OCI-LY1 (cell line): ENCODE results near the gene STX18.

Experiments used
- H2AFZ ChIP-seq: fragments of 200-600 bp; sonication (generic), shearing (Covaris generic); 2 replicates; pipeline ENCODE4 v1.6.0; 2014; ENCODE audit warnings: antibody characterized with exemption, mild to moderate bottlenecking, low read length
- H3F3A ChIP-seq: fragments of 200-600 bp; sonication (generic), shearing (Covaris generic); 2 replicates; pipeline ENCODE4 v1.6.0; 2014; ENCODE audit warnings: mild to moderate bottlenecking, antibody characterized with exemption, low read length, moderate library complexity; ENCODE audit not compliant: insufficient read depth
- H3K27ac ChIP-seq: fragments of 200-600 bp; sonication (generic); 2 replicates; pipeline ENCODE4 v1.5.1; 2014; ENCODE audit warnings: low read length, mixed run types, mild to moderate bottlenecking, low read depth; ENCODE audit not compliant: poor library complexity, severe bottlenecking
- H3K27me3 ChIP-seq: fragments of 200-600 bp; sonication (generic); 2 replicates; pipeline ENCODE4 v1.6.0; 2014; ENCODE audit warnings: antibody characterized with exemption, mild to moderate bottlenecking, low read length, moderate library complexity; ENCODE audit not compliant: insufficient read depth
- H3K36me3 ChIP-seq: fragments of 200-600 bp; sonication (generic); 2 replicates; pipeline ENCODE4 v1.6.1; 2014; ENCODE audit warnings: mild to moderate bottlenecking, antibody characterized with exemption, low read length, moderate library complexity, mixed read lengths; ENCODE audit not compliant: insufficient read depth
- H3K4me1 ChIP-seq: fragments of 200-600 bp; sonication (generic); 2 replicates; pipeline ENCODE4 v1.5.1; 2014; ENCODE audit warnings: mild to moderate bottlenecking, low read length, moderate library complexity; ENCODE audit not compliant: insufficient read depth, severe bottlenecking
- H3K4me2 ChIP-seq: fragments of 200-600 bp; sonication (generic), shearing (Covaris generic); 2 replicates; pipeline ENCODE4 v1.6.1; 2014; ENCODE audit warnings: low read length
- H3K4me3 ChIP-seq: fragments of 200-600 bp; sonication (generic); 2 replicates; pipeline ENCODE4 v1.5.1; 2014; ENCODE audit warnings: low read length, low read depth, mild to moderate bottlenecking, mixed read lengths; ENCODE audit not compliant: poor library complexity, severe bottlenecking
- H3K79me2 ChIP-seq: fragments of 200-600 bp; shearing (Covaris generic); 2 replicates; pipeline ENCODE4 v1.6.1; 2016; ENCODE audit warnings: mixed run types, low read length, mixed read lengths; ENCODE audit not compliant: insufficient read depth
- H3K9ac ChIP-seq: fragments of 200-600 bp; sonication (generic), shearing (Covaris generic); 2 replicates; pipeline ENCODE4 v1.6.1; 2014; ENCODE audit warnings: mild to moderate bottlenecking, low read length, mixed read lengths
- H3K9me2 ChIP-seq: fragments of 200-600 bp; sonication (generic), shearing (Covaris generic); 2 replicates; pipeline ENCODE4 v1.6.1; 2014; ENCODE audit warnings: low read depth, mild to moderate bottlenecking, low read length, mixed read lengths
- H3K9me3 ChIP-seq: fragments of 200-600 bp; shearing (Covaris generic); 2 replicates; pipeline ENCODE4 v1.6.1; 2014; ENCODE audit warnings: low read length, mixed read lengths
- H4K20me1 ChIP-seq: fragments of 200-600 bp; sonication (generic), shearing (Covaris generic); 2 replicates; pipeline ENCODE4 v1.6.0; 2016; ENCODE audit warnings: mild to moderate bottlenecking, low read length; ENCODE audit not compliant: insufficient read depth
- CTCF ChIP-seq: fragments of 200-600 bp; sonication (generic), shearing (Covaris generic); IDR thresholded peaks from 2 replicates; pipeline ENCODE4 v1.5.1; 2017; ENCODE audit warnings: mild to moderate bottlenecking, antibody characterized with exemption, low read length, moderate library complexity, mixed read lengths
- EZH2 ChIP-seq: fragments of 200-600 bp; sonication (generic), shearing (Covaris generic); IDR thresholded peaks from 2 replicates; pipeline ENCODE4 v1.8.0; 2017; ENCODE audit warnings: borderline replicate concordance, mixed run types, mild to moderate bottlenecking, antibody characterized with exemption, low read length, moderate library complexity, mixed read lengths

STX18 gene

GRCh38 chr4:4564522-4564921, 22.7 kb upstream of the STX18 start:
- H3K4me1 ChIP-seq = no peaks in the 10 kb centered on the region
- H3K9ac ChIP-seq = no peak overlapping the region
- no peaks in the 10 kb centered on the region for H3F3A ChIP-seq
- no peak overlapping the region for H3K27ac ChIP-seq
- no peak overlapping the region for H2AFZ ChIP-seq
- no peaks in the 10 kb centered on the region for H3K9me2 ChIP-seq
- H3K79me2 ChIP-seq = no peaks in the 10 kb centered on the region
- H3K4me2 ChIP-seq = no peak overlapping the region
- no peak for TF ChIP-seq CTCF
- TF ChIP-seq EZH2 = no peak
- peaks cover 20% of the 10 kb centered on the region for H3K36me3 ChIP-seq
- H3K27me3 ChIP-seq = no peaks in the 10 kb centered on the region
- no peaks in the 10 kb centered on the region for H4K20me1 ChIP-seq
- no peak overlapping the region for H3K4me3 ChIP-seq
- H3K9me3 ChIP-seq = no peaks in the 10 kb centered on the region

GRCh38 chr4:4560642-4561041, 18.8 kb upstream of the STX18 start:
- Histone ChIP-seq H3K4me1 (no peaks in the 10 kb centered on the region), H3K9me2 (no peaks in the 10 kb centered on the region), H3F3A (no peaks in the 10 kb centered on the region), H3K4me3 (no peak overlapping the region), H3K9ac (no peak overlapping the region), H3K4me2 (no peak overlapping the region), H3K27me3 (no peaks in the 10 kb centered on the region), H3K9me3 (no peaks in the 10 kb centered on the region), H4K20me1 (no peaks in the 10 kb centered on the region), H3K36me3 (peaks cover 10% of the 10 kb centered on the region; the same call in 1 of the 2 replicates), H3K27ac (no peak overlapping the region), H3K79me2 (no peaks in the 10 kb centered on the region), H2AFZ (no peak overlapping the region)
- TF ChIP-seq EZH2 (no peak), CTCF (no peak)

- Histone ChIP-seq H3K4me3 (no peak overlapping the region), H3K27ac (no peak overlapping the region), H3K4me2 (no peak overlapping the region), H3K9me2 (no peaks in the 10 kb centered on the region), H2AFZ (no peak overlapping the region), H3K36me3 (peaks cover 7% of the 10 kb centered on the region; the same call in 1 of the 2 replicates), H3F3A (no peaks in the 10 kb centered on the region), H3K4me1 (no peaks in the 10 kb centered on the region), H4K20me1 (no peaks in the 10 kb centered on the region), H3K9ac (no peak overlapping the region), H3K9me3 (no peaks in the 10 kb centered on the region), H3K79me2 (no peaks in the 10 kb centered on the region), H3K27me3 (no peaks in the 10 kb centered on the region)
- TF ChIP-seq CTCF = no peak
- TF ChIP-seq EZH2 = no peak
These were observed 18.3 kb upstream of the STX18 start for GRCh38 chr4:4560136-4560535.
